ENCODE results near the gene TMEM51. TPM values are rescaled to one million over a fixed set of nuclear protein-coding genes. Genes with fewer than 3 reads are reported as not detected.
"Not testable (repeated sequence)": the region's sequence is repeated elsewhere in the genome, so short reads cannot be mapped to it uniquely, and the experiment has no call there.

TMEM51 gene
- total and polyA plus RNA-seq, 10 donors = 3.5 to 13.8 (median 7.5) TPM

DNA sequence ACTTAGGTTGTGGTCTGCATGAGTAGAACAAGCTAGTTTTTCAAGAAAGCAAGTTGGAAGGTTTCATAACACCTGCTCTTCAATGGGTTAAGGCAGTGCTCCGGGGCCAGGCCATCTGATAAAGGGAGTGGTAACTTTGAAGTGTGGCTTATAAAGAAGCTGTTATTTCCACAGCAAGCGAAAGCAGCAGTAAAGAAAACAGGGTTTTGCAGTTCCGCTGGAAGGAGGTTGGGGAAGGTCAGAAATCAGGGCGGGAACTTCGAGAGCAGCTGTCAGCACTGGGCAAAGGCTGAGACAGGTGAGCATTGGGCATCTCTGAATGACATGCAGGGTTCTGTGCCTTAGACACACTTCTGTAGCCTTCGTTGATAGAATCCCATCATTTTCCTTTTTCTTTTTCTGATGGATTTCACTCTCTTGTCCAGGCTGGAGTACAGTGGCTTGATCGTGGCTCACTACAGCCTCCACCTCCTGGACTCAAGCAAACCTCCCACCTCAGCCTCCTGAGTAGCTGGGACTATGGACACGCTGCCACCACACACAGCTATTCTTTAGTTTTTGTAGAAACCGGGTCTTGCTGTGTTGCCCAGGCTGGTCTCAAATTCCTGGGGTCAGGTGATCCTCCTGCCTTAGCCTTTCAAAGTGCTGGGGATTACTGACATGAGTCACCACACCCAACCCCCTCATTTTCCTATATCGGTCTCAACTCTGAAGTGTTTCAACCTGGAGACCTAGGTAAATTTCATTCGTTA lies 20.5 kb downstream of the TMEM51 start:
- no peak for DNase-seq
- peaks cover 0 to 7% (median 0%) of the 10 kb centered on the region in 7 donors for H3K27me3 ChIP-seq (replicated peaks in 1 of 7)
- no peak overlapping the region for H3K27ac ChIP-seq
- TF ChIP-seq POLR2AphosphoS5 (IDR thresholded peaks at IDR 0.05) (no peak), POLR2A (IDR thresholded peaks at IDR 0.05) (no peak)
- TF ChIP-seq, protein P1, sequence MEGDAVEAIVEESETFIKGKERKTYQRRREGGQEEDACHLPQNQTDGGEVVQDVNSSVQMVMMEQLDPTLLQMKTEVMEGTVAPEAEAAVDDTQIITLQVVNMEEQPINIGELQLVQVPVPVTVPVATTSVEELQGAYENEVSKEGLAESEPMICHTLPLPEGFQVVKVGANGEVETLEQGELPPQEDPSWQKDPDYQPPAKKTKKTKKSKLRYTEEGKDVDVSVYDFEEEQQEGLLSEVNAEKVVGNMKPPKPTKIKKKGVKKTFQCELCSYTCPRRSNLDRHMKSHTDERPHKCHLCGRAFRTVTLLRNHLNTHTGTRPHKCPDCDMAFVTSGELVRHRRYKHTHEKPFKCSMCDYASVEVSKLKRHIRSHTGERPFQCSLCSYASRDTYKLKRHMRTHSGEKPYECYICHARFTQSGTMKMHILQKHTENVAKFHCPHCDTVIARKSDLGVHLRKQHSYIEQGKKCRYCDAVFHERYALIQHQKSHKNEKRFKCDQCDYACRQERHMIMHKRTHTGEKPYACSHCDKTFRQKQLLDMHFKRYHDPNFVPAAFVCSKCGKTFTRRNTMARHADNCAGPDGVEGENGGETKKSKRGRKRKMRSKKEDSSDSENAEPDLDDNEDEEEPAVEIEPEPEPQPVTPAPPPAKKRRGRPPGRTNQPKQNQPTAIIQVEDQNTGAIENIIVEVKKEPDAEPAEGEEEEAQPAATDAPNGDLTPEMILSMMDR (IDR thresholded peaks at IDR 0.05 in 8 of 11, conservative IDR thresholded peaks at IDR 0.05 in 3 of 11) = no peak
- H3K9me3 ChIP-seq = no peaks in the 10 kb centered on the region
- intact Hi-C loops (cut with DNase I; ENCODE audit: low total_unique reads) = no loop called here
- peaks cover 10 to 50% (median 28%) of the 10 kb centered on the region in 6 donors for H3K4me1 ChIP-seq
- H3K4me3 ChIP-seq = no peak overlapping the region
- no peaks in the 10 kb centered on the region for H3K36me3 ChIP-seq
- 72 to 84% (median 81%) methylated on average over 11 of the region's 11 CpGs for WGBS, 5 donors

DNA sequence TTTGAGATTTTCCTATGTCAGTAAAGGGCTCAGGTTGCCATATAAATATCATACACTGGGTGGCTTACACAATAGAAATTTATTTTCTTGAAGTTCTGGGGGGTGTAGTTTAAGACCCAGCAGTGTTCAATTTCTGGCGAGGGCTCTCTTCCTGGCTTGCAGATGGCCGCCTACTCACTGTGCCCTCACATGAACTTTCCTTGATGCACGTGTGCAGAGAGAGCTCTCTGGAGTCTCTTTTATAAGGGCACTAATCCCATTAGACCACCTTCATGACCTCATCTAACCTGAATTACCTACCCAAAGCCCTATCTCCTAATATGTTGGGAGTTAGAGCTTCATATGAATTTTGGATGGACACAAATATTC lies 21.1 kb downstream of the TMEM51 start:
- TF ChIP-seq POLR2AphosphoS5 (IDR thresholded peaks at IDR 0.05) (no peak), POLR2A (IDR thresholded peaks at IDR 0.05) (no peak)
- H3K4me1 ChIP-seq = peaks cover 15 to 55% (median 30%) of the 10 kb centered on the region in 6 donors
- 35 to 65% (median 53%) methylated on average over 3 of the region's 3 CpGs for WGBS, 5 donors

DNA sequence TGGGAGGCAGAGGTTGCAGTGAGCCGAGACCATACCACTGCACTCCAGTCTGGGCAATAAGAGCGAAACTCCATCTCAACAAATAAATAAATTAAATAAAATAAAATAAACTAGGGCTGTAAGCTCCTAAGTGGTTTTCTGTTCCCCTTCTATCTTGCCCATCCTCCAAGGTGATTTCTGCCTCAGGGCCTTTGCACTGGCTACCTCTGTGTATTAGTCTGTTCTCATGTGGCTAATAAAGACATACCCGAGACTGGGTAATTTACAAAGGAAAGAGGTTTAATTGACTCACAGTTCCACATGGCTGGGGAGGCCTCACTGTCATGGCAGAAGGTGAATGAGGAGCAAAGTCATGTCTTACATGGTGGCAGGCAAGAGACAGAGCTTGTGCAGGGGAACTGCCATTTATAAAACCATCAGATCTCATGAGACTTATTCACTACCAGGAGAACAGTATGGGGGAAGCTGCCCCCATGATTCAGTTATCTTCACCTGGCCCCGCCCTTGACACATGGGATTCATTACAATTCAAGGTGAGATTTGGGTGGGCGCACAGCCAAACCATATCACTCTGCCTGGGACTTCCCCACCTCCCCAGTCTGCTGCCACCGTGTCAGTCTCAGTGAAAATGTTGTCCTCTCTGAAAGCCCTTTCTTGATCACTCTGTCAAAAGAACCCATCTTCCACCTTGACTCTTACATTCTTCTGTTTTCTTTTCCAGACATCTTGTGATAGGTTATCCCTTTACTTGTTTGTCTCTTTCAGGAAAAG lies 22.0 kb downstream of the TMEM51 start:
- 83 to 90% (median 86%) methylated on average over 6 of the region's 6 CpGs for WGBS, 5 donors
- H3K4me1 ChIP-seq = peaks cover 15 to 60% (median 30%) of the 10 kb centered on the region in 6 donors
- H3K27me3 ChIP-seq (replicated peaks in 1 of 7); H3K9me3 ChIP-seq; H3K36me3 ChIP-seq; intact Hi-C loops (cut with DNase I; ENCODE audit: low total_unique reads); H3K27ac ChIP-seq; DNase-seq; H3K4me3 ChIP-seq: not testable (repeated sequence)

More for the DNA sequence above, 21.1 kb downstream of the TMEM51 start:
- no peaks in the 10 kb centered on the region for H3K9me3 ChIP-seq
- DNase-seq = no peak
- peaks cover 0 to 7% (median 0%) of the 10 kb centered on the region in 7 donors for H3K27me3 ChIP-seq (replicated peaks in 1 of 7)
- intact Hi-C loops (cut with DNase I; ENCODE audit: low total_unique reads) = no loop called here
- H3K4me3 ChIP-seq = no peak overlapping the region
- no peaks in the 10 kb centered on the region for H3K36me3 ChIP-seq
- no peak overlapping the region for H3K27ac ChIP-seq

DNA sequence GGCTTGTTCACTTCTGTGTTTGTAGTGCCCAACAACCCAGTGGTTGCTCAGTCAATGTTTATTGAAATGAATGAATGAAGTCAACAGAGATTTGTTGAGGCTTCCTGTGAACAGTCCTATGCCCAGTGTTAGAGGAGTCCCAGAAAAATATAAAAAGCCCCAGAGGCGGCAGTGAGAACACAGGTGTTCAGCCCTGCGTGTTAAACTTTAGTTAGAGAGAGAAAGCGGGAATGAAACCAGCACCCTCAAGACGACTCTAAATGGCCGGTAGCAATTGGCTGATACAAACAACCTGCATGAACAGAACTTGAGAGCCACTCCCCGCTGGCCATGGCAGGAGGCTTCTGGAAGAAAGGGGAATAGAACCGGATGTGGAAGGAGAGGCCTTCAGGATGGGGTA lies 22.6 kb downstream of the TMEM51 start:
- no peak for DNase-seq
- 77 to 87% (median 87%) methylated on average over 7 of the region's 7 CpGs for WGBS, 5 donors
- Histone ChIP-seq H3K4me1 (peaks cover 15 to 60% (median 30%) of the 10 kb centered on the region in 6 donors), H3K27ac (peak overlapping the region in 3 of 8 donors; percentile 39 to 75 (median 52)), H3K4me3 (no peak overlapping the region), H3K27me3 (replicated peaks in 1 of 7) (peaks cover 0 to 7% (median 0%) of the 10 kb centered on the region in 7 donors), H3K36me3 (no peaks in the 10 kb centered on the region), H3K9me3 (no peaks in the 10 kb centered on the region)
- TF ChIP-seq POLR2AphosphoS5 (IDR thresholded peaks at IDR 0.05) (no peak), POLR2A (IDR thresholded peaks at IDR 0.05) (no peak)
- TF ChIP-seq, protein P1 (IDR thresholded peaks at IDR 0.05 in 8 of 11, conservative IDR thresholded peaks at IDR 0.05 in 3 of 11) = no peak
- intact Hi-C loops (cut with DNase I; ENCODE audit: low total_unique reads) = no loop called here

Data from spleen (tissue), 11 donors.